Measurements from ENCODE around the gene MYO3B. TPM values are rescaled to one million over a fixed set of nuclear protein-coding genes. Genes with fewer than 3 reads are reported as not detected.

The MYO3B gene
- total and polyA plus RNA-seq, 2 of the 8 experiments (the other 6 are each of a cell fraction or from before 2014, with no cell fraction given): 0.17 to 0.19 TPM

- H3K14ac ChIP-seq (ENCODE audit: insufficient read length): no peak overlapping the region
- H2BK5ac ChIP-seq (ENCODE audit: low read depth, low read length): no peak overlapping the region
- no peak overlapping the region for H4K5ac ChIP-seq (ENCODE audit: insufficient read length, low read depth, low read length)
- no peaks in the 10 kb centered on the region for H3K79me1 ChIP-seq (ENCODE audit: low read depth, low read length)
- H3K27me3 ChIP-seq (replicated peaks in 1 of 4; ENCODE audit: control insufficient read depth in 3 of 4, extremely low read depth in 1 of 4, insufficient read depth in 3 of 4, low read length in 3 of 4): no peaks in the 10 kb centered on the region; a peak in 1 of 7 replicates
- no peak overlapping the region for H2BK20ac ChIP-seq (ENCODE audit: low read length)
- no peak overlapping the region for H2AK5ac ChIP-seq (ENCODE audit: low read depth, low read length)
- no peak overlapping the region for H4K8ac ChIP-seq (ENCODE audit: extremely low read depth, insufficient read depth, low read length)
- H3K79me2 ChIP-seq (ENCODE audit: control insufficient read depth in 1 of 2, insufficient read depth in 2 of 2, low read length in 2 of 2): no peaks in the 10 kb centered on the region
- 88% methylated on average over 2 of the region's 2 CpGs; no CpG with 5 or more reads in 1 of the 2 experiments for WGBS, 2 experiments (ENCODE audit: extremely low coverage in 1 of 2, insufficient coverage in 1 of 2, insufficient read length in 1 of 2, insufficient replicate concordance in 2 of 2, low coverage in 1 of 2, low lambda C conversion rate in 2 of 2, missing lambda C conversion rate in 1 of 2)
- H4K91ac ChIP-seq (replicated peaks; ENCODE audit: insufficient read length, low read length): no peak overlapping the region
- no peak for FAIRE-seq
- H4K20me1 ChIP-seq (replicated peaks in 1 of 2; ENCODE audit: control insufficient read depth in 1 of 2, insufficient read depth in 2 of 2, low read length in 2 of 2): no peaks in the 10 kb centered on the region
- POLR2A ChIA-PET (ENCODE audit: partially characterized antibody): interaction anchor here (0.6 kb wide), 1 partner anchor 25 kb away, joined by 3 read pairs; no protein-coding TSS in a partner anchor
- no peak overlapping the region for H3K56ac ChIP-seq (replicated peaks; ENCODE audit: insufficient read length, low read depth, low read length)
- no peak overlapping the region for H3K27ac ChIP-seq (ENCODE audit: low read depth, low read length)
- no peak overlapping the region for H3K4ac ChIP-seq (replicated peaks; ENCODE audit: insufficient read length, low read depth, low read length)
- H2AFZ ChIP-seq (ENCODE audit: low read length): no peak overlapping the region
- no peak overlapping the region for H2BK15ac ChIP-seq (ENCODE audit: low read length)
- no peak overlapping the region for H3K18ac ChIP-seq (ENCODE audit: extremely low read depth, low read length)
- CTCF ChIA-PET (ENCODE audit: partially characterized antibody): interaction anchor here (0.6 to 1.7 kb wide), 6 partner anchors 13 to 383 kb away, joined by 3 to 7 read pairs (median 4); no protein-coding TSS in a partner anchor
- no peak overlapping the region for H3K4me3 ChIP-seq (ENCODE audit: extremely low read depth in 1 of 4, insufficient read depth in 2 of 4, low read depth in 3 of 4, low read length in 4 of 4)
- no peak overlapping the region for H2BK12ac ChIP-seq (ENCODE audit: low read depth, low read length)
- no peak for DNase-seq (ENCODE audit: low read depth in 1 of 2, low spot score in 2 of 2)
- no peaks in the 10 kb centered on the region for H3K9me3 ChIP-seq (ENCODE audit: insufficient read depth in 2 of 2, low read depth in 1 of 2, low read length in 1 of 2)
- H3K23ac ChIP-seq (ENCODE audit: insufficient read length): no peak overlapping the region
- H2BK120ac ChIP-seq (replicated peaks; ENCODE audit: low read depth, low read length): no peak overlapping the region
- no peak overlapping the region for H3K9ac ChIP-seq (replicated peaks in 1 of 4; ENCODE audit: extremely low read depth in 1 of 4, low read depth in 3 of 4, low read length in 3 of 4)
- H3K23me2 ChIP-seq (ENCODE audit: low read depth, low read length): no peaks in the 10 kb centered on the region
- H3K4me2 ChIP-seq (ENCODE audit: insufficient read depth in 1 of 2, low read depth in 2 of 2, low read length in 2 of 2): no peak overlapping the region
- H3K36me3 ChIP-seq (ENCODE audit: control insufficient read depth in 2 of 4, insufficient read depth in 4 of 4, low read length in 3 of 4): no peaks in the 10 kb centered on the region
- no peaks in the 10 kb centered on the region for H3K4me1 ChIP-seq (replicated peaks in 1 of 4; ENCODE audit: control insufficient read depth in 3 of 4, insufficient read depth in 4 of 4, low read length in 3 of 4)
- TF ChIP-seq TAF1 (IDR thresholded peaks at IDR 0.05; ENCODE audit: low read depth, low read length) (no peak), BCL11A (IDR thresholded peaks at IDR 0.05; ENCODE audit: low read depth in 2 of 2, low read length in 2 of 2) (no peak), RXRA (IDR thresholded peaks at IDR 0.05; ENCODE audit: insufficient read depth, low read depth, low read length) (no peak), SP1 (IDR thresholded peaks at IDR 0.05; ENCODE audit: low read depth, low read length) (no peak), TAF7 (optimal IDR thresholded peaks at IDR 0.05; ENCODE audit: borderline replicate concordance, low read depth, low read length) (no peak), CHD2 (IDR thresholded peaks at IDR 0.05; ENCODE audit: low read length) (no peak), CTCF (IDR thresholded peaks at IDR 0.05; ENCODE audit: control extremely low read depth in 1 of 3, insufficient read depth in 1 of 3, low read depth in 1 of 3, low read length in 3 of 3) (no peak), HDAC2 (IDR thresholded peaks at IDR 0.05; ENCODE audit: borderline replicate concordance in 1 of 2, low read depth in 2 of 2, low read length in 2 of 2) (no peak), TEAD4 (IDR thresholded peaks at IDR 0.05; ENCODE audit: low read depth, low read length) (no peak), JUND (IDR thresholded peaks at IDR 0.05; ENCODE audit: low read length) (no peak), NANOG (IDR thresholded peaks at IDR 0.05; ENCODE audit: insufficient read depth, low read depth, low read length, poor library complexity, severe bottlenecking) (no peak), FOSL1 (IDR thresholded peaks at IDR 0.05; ENCODE audit: insufficient read depth, low read depth, low read length) (no peak)
Measured at GRCh38 chr2:170428868-170429267, 250.9 kb downstream of the MYO3B start.
